ENCODE results near the gene SCN5A. TPM values are rescaled to one million over a fixed set of nuclear protein-coding genes. Genes with fewer than 3 reads are reported as not detected.

Gene SCN5A
- total RNA-seq, 2 donors from 2014 or later: 4.5 to 5.6 TPM

DNA sequence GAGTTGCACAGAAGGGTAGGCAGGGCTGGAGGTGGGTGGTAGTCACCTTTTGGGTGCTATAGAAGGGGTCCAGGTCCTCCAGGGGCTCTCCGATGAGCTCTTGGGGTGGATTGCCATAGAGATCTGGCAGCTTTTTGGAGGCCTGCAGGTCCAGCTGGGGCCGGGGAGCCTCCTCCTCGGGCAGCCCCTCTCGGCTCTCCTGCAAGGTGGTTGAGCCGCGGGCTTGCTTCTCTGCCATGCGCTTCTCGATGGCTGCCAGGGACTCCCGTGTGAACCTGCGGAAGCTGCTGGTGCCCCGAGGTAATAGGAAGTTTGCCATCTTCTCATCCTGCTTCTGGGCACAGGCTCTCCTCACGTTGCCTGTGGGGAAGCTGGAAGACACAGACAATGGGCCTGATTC lies 16.5 kb downstream of the SCN5A start:
- H3K27me3 Mint-ChIP-seq (ENCODE audit: insufficient read depth): peaks cover 4% of the 10 kb centered on the region
- 82 to 88% methylated on average over 8 to 12 of the region's 12 CpGs for WGBS, 2 experiments (ENCODE audit: insufficient coverage in 1 of 2, insufficient read length in 1 of 2)
- H3K36me3 Mint-ChIP-seq (ENCODE audit: low read depth): peaks cover 2% of the 10 kb centered on the region
- no peak overlapping the region for H3K27ac Mint-ChIP-seq
- Histone ChIP-seq H3K27ac (ENCODE audit: low read depth, low read length) (no peak overlapping the region), H3K9me3 (ENCODE audit: control insufficient read depth, low read length) (no peaks in the 10 kb centered on the region), H3K36me3 (ENCODE audit: control insufficient read depth, insufficient read depth, low read length) (no peaks in the 10 kb centered on the region), H3K27me3 (ENCODE audit: control insufficient read depth, insufficient read depth, low read length, poor library complexity, severe bottlenecking) (no peaks in the 10 kb centered on the region), H3K4me3 (ENCODE audit: low read length) (no peak overlapping the region), H3K4me1 (ENCODE audit: control insufficient read depth, insufficient read depth, low read length) (no peaks in the 10 kb centered on the region), H3K9ac (ENCODE audit: extremely low read depth, low read length, poor library complexity, severe bottlenecking) (no peak overlapping the region)
- TF ChIP-seq, protein P1, sequence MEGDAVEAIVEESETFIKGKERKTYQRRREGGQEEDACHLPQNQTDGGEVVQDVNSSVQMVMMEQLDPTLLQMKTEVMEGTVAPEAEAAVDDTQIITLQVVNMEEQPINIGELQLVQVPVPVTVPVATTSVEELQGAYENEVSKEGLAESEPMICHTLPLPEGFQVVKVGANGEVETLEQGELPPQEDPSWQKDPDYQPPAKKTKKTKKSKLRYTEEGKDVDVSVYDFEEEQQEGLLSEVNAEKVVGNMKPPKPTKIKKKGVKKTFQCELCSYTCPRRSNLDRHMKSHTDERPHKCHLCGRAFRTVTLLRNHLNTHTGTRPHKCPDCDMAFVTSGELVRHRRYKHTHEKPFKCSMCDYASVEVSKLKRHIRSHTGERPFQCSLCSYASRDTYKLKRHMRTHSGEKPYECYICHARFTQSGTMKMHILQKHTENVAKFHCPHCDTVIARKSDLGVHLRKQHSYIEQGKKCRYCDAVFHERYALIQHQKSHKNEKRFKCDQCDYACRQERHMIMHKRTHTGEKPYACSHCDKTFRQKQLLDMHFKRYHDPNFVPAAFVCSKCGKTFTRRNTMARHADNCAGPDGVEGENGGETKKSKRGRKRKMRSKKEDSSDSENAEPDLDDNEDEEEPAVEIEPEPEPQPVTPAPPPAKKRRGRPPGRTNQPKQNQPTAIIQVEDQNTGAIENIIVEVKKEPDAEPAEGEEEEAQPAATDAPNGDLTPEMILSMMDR (conservative IDR thresholded peaks at IDR 0.05): no peak
- peaks cover 10% of the 10 kb centered on the region for H3K4me1 Mint-ChIP-seq
- H3K9me3 Mint-ChIP-seq: no peaks in the 10 kb centered on the region
- no peak for DNase-seq
- H3K4me3 Mint-ChIP-seq: no peak overlapping the region

DNA sequence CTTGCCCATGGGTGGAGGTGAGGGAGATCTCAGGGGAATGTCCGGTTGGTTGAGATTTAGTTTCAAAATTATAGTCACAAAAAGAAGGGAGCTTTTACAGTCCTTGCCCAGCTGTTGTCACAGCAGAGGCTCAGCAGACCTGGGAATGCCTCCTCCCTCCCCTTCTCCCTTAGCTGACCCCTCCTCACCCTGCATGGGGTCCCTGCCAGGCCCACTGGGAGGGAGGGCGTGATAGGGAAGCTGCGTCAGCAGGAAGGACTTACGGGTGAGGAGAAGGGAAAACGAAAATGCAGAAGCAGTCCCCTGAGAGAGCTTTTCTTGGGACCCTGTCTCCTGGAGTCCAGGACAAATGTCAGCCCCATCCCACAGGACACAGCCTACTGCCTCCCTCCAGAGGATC lies 18.9 kb downstream of the SCN5A start:
- Mint-ChIP-seq H3K27ac (no peak overlapping the region), H3K27me3 (ENCODE audit: insufficient read depth) (no peaks in the 10 kb centered on the region), H3K4me1 (peaks cover 10% of the 10 kb centered on the region), H3K9me3 (no peaks in the 10 kb centered on the region), H3K36me3 (ENCODE audit: low read depth) (peaks cover 2% of the 10 kb centered on the region), H3K4me3 (no peak overlapping the region)
- Histone ChIP-seq H3K9me3 (ENCODE audit: control insufficient read depth, low read length) (no peaks in the 10 kb centered on the region), H3K9ac (ENCODE audit: extremely low read depth, low read length, poor library complexity, severe bottlenecking) (no peak overlapping the region), H3K36me3 (ENCODE audit: control insufficient read depth, insufficient read depth, low read length) (no peaks in the 10 kb centered on the region), H3K27me3 (ENCODE audit: control insufficient read depth, insufficient read depth, low read length, poor library complexity, severe bottlenecking) (no peaks in the 10 kb centered on the region), H3K4me3 (ENCODE audit: low read length) (no peak overlapping the region), H3K4me1 (ENCODE audit: control insufficient read depth, insufficient read depth, low read length) (no peaks in the 10 kb centered on the region), H3K27ac (ENCODE audit: low read depth, low read length) (no peak overlapping the region)
- 29% methylated on average over 4 of the region's 5 CpGs; no CpG with 5 or more reads in 1 of the 2 experiments for WGBS, 2 experiments (ENCODE audit: insufficient coverage in 1 of 2, insufficient read length in 1 of 2)
- TF ChIP-seq, protein P1 (conservative IDR thresholded peaks at IDR 0.05): no peak
- DNase-seq: peak; percentile 84

DNA sequence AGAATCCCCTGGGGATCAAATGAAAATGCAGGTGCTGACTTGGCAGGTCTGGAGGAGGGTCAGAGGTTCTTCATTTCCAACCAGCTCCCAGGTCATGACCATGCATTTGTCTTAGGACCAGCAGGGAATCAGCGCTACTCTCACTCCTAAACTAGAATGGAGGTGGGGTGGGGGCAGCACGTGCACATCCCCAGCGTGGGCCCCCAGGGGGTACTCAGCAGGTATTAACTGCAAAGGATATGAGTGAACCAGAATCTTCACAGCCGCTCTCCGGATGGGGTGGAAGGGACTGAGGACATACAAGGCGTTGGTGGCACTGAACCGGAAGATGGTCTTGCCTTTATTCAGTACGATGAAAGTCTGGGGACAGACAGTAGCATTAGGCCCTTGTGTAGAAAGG lies 19.4 kb downstream of the SCN5A start:
- Mint-ChIP-seq H3K36me3 (ENCODE audit: low read depth) (peaks cover 2% of the 10 kb centered on the region), H3K9me3 (no peaks in the 10 kb centered on the region), H3K4me3 (no peak overlapping the region), H3K4me1 (peaks cover 10% of the 10 kb centered on the region), H3K27me3 (ENCODE audit: insufficient read depth) (no peaks in the 10 kb centered on the region), H3K27ac (no peak overlapping the region)
- TF ChIP-seq, protein P1 (conservative IDR thresholded peaks at IDR 0.05): no peak
- no peak overlapping the region for H3K27ac ChIP-seq (ENCODE audit: low read depth, low read length)
- no peaks in the 10 kb centered on the region for H3K9me3 ChIP-seq (ENCODE audit: control insufficient read depth, low read length)
- H3K9ac ChIP-seq (ENCODE audit: extremely low read depth, low read length, poor library complexity, severe bottlenecking): no peak overlapping the region
- H3K4me3 ChIP-seq (ENCODE audit: low read length): no peak overlapping the region
- no peak for DNase-seq
- H3K4me1 ChIP-seq (ENCODE audit: control insufficient read depth, insufficient read depth, low read length): no peaks in the 10 kb centered on the region
- WGBS, 2 experiments (ENCODE audit: insufficient coverage in 1 of 2, insufficient read length in 1 of 2): 71 to 84% methylated on average over 6 to 8 of the region's 8 CpGs
- no peaks in the 10 kb centered on the region for H3K27me3 ChIP-seq (ENCODE audit: control insufficient read depth, insufficient read depth, low read length, poor library complexity, severe bottlenecking)
- no peaks in the 10 kb centered on the region for H3K36me3 ChIP-seq (ENCODE audit: control insufficient read depth, insufficient read depth, low read length)

Data from endodermal cell (in vitro differentiated cells).